IMR-90 (cell line): ENCODE data around the gene PDXK. TPM values are rescaled to one million over a fixed set of nuclear protein-coding genes. Genes with fewer than 3 reads are reported as not detected.

ENCODE experiments used
- ATAC-seq: fragments of 200-7000 bp; cut with Tn5 transposase; 2 replicates; pipeline ENCODE4 v1.9.1; 2020; ENCODE audit warnings: low read depth, mild to moderate bottlenecking, moderate library complexity
- BruUV-seq: library from RNA; stranded (reverse); fragments of 400-500 nt; replicated peaks from 2 replicates; lab custom pipeline; 2021; lab: Mats Ljungman, UMichigan
- CTCF ChIA-PET: fragments of 300-600 bp; formaldehyde crosslinking; extraction: SDS; loops from one replicate; lab custom pipeline; 2021; ENCODE audit warnings: antibody characterized with exemption; lab: Yijun Ruan, JAX
- POLR2A ChIA-PET: fragments of 300-600 bp; sonication (Branson Sonifier 250); formaldehyde crosslinking; loops from one replicate; lab custom pipeline; 2022; ENCODE audit warnings: antibody characterized with exemption; ENCODE audit not compliant: unreplicated experiment; lab: Charles Lee
- DNase-seq: peaks from one replicate; pipeline ENCODE4 v3.0.0; 2013
- H2AFZ ChIP-seq: replicated peaks from 2 replicates; pipeline ENCODE3; 2013; ENCODE audit warnings: low read length, mild to moderate bottlenecking; ENCODE audit not compliant: poor library complexity
- H2AK5ac ChIP-seq: 2 replicates; pipeline ENCODE4 v1.6.1; 2013; ENCODE audit warnings: low read depth, low read length, inconsistent platforms
- H2AK9ac ChIP-seq: replicated peaks from 2 replicates; pipeline ENCODE3; 2013; ENCODE audit warnings: mild to moderate bottlenecking, low read depth, low read length, moderate library complexity; ENCODE audit not compliant: poor library complexity
- H2BK120ac ChIP-seq: 2 replicates; pipeline ENCODE4 v1.6.1; 2013; ENCODE audit warnings: low read depth, low read length, inconsistent platforms
- H2BK15ac ChIP-seq: 3 replicates; pipeline ENCODE4 v1.6.1; 2013; ENCODE audit warnings: low read depth, low read length, inconsistent platforms
- H2BK20ac ChIP-seq: 2 replicates; pipeline ENCODE4 v1.6.1; 2013; ENCODE audit warnings: low read depth, mild to moderate bottlenecking, inconsistent platforms, low read length, moderate library complexity
- H2BK5ac ChIP-seq: 2 replicates; pipeline ENCODE4 v1.6.1; 2013; ENCODE audit warnings: mild to moderate bottlenecking, low read depth, low read length, inconsistent platforms; ENCODE audit not compliant: poor library complexity, severe bottlenecking
- H3K14ac ChIP-seq: replicated peaks from 2 replicates; pipeline ENCODE4 v1.6.1; 2013; ENCODE audit warnings: low read depth, low read length, inconsistent platforms
- H3K18ac ChIP-seq: 2 replicates; pipeline ENCODE4 v1.6.1; 2013; ENCODE audit warnings: low read depth, low read length, control low read depth
- H3K23ac ChIP-seq: 2 replicates; pipeline ENCODE4 v1.6.1; 2013; ENCODE audit warnings: low read depth, low read length, inconsistent platforms
- H3K27ac ChIP-seq: 2 replicates; pipeline ENCODE4 v1.5.1; 2013; ENCODE audit warnings: mild to moderate bottlenecking, control low read depth, low read length; ENCODE audit not compliant: insufficient read depth
- H3K27me3 ChIP-seq: 2 replicates; pipeline ENCODE4 v1.6.1; 2013; ENCODE audit warnings: low read length; ENCODE audit not compliant: control insufficient read depth, insufficient read depth
- H3K36me3 ChIP-seq: 2 replicates; pipeline ENCODE4 v1.6.1; 2013; ENCODE audit warnings: low read length, mixed read lengths; ENCODE audit not compliant: control insufficient read depth, insufficient read depth
- H3K4ac ChIP-seq: 2 replicates; pipeline ENCODE4 v1.6.1; 2013; ENCODE audit warnings: low read depth, low read length, inconsistent platforms
- H3K4me1 ChIP-seq: 2 replicates; pipeline ENCODE4 v1.6.1; 2013; ENCODE audit warnings: low read length, mixed read lengths; ENCODE audit not compliant: control insufficient read depth, insufficient read depth
- H3K4me2 ChIP-seq: 2 replicates; pipeline ENCODE4 v1.6.1; 2013; ENCODE audit warnings: low read depth, mild to moderate bottlenecking, control low read depth, low read length, moderate library complexity
- H3K4me3 ChIP-seq: 2 replicates; pipeline ENCODE4 v1.5.1; 2013; ENCODE audit warnings: low read depth, mild to moderate bottlenecking, control low read depth, low read length, moderate library complexity; ENCODE audit not compliant: insufficient read depth
- H3K56ac ChIP-seq: 2 replicates; pipeline ENCODE4 v1.6.1; 2013; ENCODE audit warnings: low read length, inconsistent platforms; ENCODE audit not compliant: insufficient read depth; ENCODE audit errors: extremely low read depth
- H3K79me1 ChIP-seq, 2 experiments: 2 replicates each; pipeline ENCODE4 v1.6.1; 2013; ENCODE audit warnings: low read length in 2 of 2, inconsistent platforms in 1 of 2, low read depth in 1 of 2
- H3K9ac ChIP-seq: 2 replicates; pipeline ENCODE4 v1.6.1; 2013; ENCODE audit warnings: low read depth, low read length, control low read depth
- H3K9me1 ChIP-seq: 2 replicates; pipeline ENCODE4 v1.6.1; 2013; ENCODE audit warnings: low read length, inconsistent platforms; ENCODE audit not compliant: insufficient read depth
- H3K9me3 ChIP-seq: 2 replicates; pipeline ENCODE4 v1.6.1; 2013; ENCODE audit warnings: low read length; ENCODE audit not compliant: control insufficient read depth, insufficient read depth
- H4K20me1 ChIP-seq: 2 replicates; pipeline ENCODE4 v1.6.1; 2013; ENCODE audit warnings: low read length, inconsistent platforms; ENCODE audit not compliant: insufficient read depth
- H4K5ac ChIP-seq: 2 replicates; pipeline ENCODE4 v1.6.1; 2013; ENCODE audit warnings: mild to moderate bottlenecking, low read depth, low read length, control low read depth
- H4K8ac ChIP-seq, 2 experiments: 2 replicates each; pipeline ENCODE4 v1.6.1; 2013; ENCODE audit warnings: low read depth in 2 of 2, low read length in 2 of 2, control low read depth in 1 of 2, inconsistent platforms in 1 of 2
- H4K91ac ChIP-seq: 2 replicates; pipeline ENCODE4 v1.6.1; 2013; ENCODE audit warnings: low read depth, low read length, inconsistent platforms; ENCODE audit not compliant: insufficient read depth
- CEBPB ChIP-seq: IDR thresholded peaks from 2 replicates; pipeline ENCODE4 v1.6.1; 2012; ENCODE audit warnings: low read depth, low read length, improper control_type of control experiment
- FOS ChIP-seq: fragments of 150-350 bp; IDR thresholded peaks from 2 replicates; pipeline ENCODE4 v1.6.1; 2016; ENCODE audit warnings: low read depth, low read length
- WGBS, 2 experiments: methylation state at CpG; one replicate each; pipeline versions ENCODE4 v1.1.5 to v1.1.7; 2013; ENCODE audit warnings: missing lambda C conversion rate in 2 of 2; ENCODE audit not compliant: insufficient read length in 1 of 2; ENCODE audit errors: extremely low coverage in 2 of 2; 5-methylcytosine and 5-hydroxymethylcytosine counted together
- dilution Hi-C: fragments of 300-500 bp; cut with HindIII; formaldehyde crosslinking; loops from one replicate; pipeline ENCODE4 v1.14.3; 2018; ENCODE audit warnings: low sequenced_read_pairs; ENCODE audit not compliant: unreplicated experiment
- in situ Hi-C: fragments of 300-500 bp; cut with MboI; formaldehyde crosslinking; loops from 3 replicates; pipeline ENCODE4 v1.14.3; 2019; ENCODE audit warnings: low sequenced_read_pairs, inconsistent platforms, mixed read lengths
- intact Hi-C: fragments of 100-400 bp; cut with micrococcal nuclease; formaldehyde crosslinking; loops from 2 replicates; pipeline ENCODE4 v1.10.0; 2022
- polyA plus RNA-seq, 3 experiments: library from polyadenylated mRNA; depleted of rRNA; stranded (reverse); fragments of >200 nt; gene quantifications; 2 replicates each; pipeline ENCODE4 v1.2.3, GENCODE V29; 2012; ENCODE audit warnings: low replicate concordance in 1 of 3
- total RNA-seq: library from RNA; depleted of rRNA; stranded (reverse); fragments of >200 nt; gene quantifications from 2 replicates; pipeline ENCODE4 v1.2.3, GENCODE V29; 2012

PDXK gene
- total and polyA plus RNA-seq, 2 of the 4 experiments (the other 2 are of a cell fraction) = 155 to 312 TPM

- BruUV-seq = no TSS peak
These were observed 15.4 kb downstream of the PDXK start for GRCh38 chr21:43734131-43734927.

More at GRCh38 chr21:43734131-43734927, 15.4 kb downstream of the PDXK start:
- Histone ChIP-seq H2AK5ac (peak overlapping the region; percentile 4; the same call in 1 of the 2 replicates), H2BK5ac (no peak overlapping the region), H3K27ac (no peak overlapping the region), H4K8ac (no peak overlapping the region; a peak in 1 of 4 replicates), H3K79me1 (peaks cover 20 to 94% of the 10 kb centered on the region in 2 experiments), H3K27me3 (no peaks in the 10 kb centered on the region), H3K36me3 (peaks cover 19% of the 10 kb centered on the region), H4K91ac (no peak overlapping the region; the same call in 1 of the 2 replicates), H3K4ac (no peak overlapping the region; the same call in 1 of the 2 replicates), H2BK20ac (no peak overlapping the region), H3K9me1 (peaks cover 15% of the 10 kb centered on the region), H3K56ac (no peak overlapping the region), H4K20me1 (peaks cover 61% of the 10 kb centered on the region), H3K4me2 (peak overlapping the region; percentile 14; the same call in 1 of the 2 replicates), H4K5ac (no peak overlapping the region), H2AFZ (peak overlapping the region; percentile 69), H2BK15ac (no peak overlapping the region), H3K4me1 (peaks cover 23% of the 10 kb centered on the region), H2BK120ac (no peak overlapping the region), H3K9me3 (no peaks in the 10 kb centered on the region), H3K9ac (no peak overlapping the region), H3K14ac (no peak overlapping the region), H3K18ac (no peak overlapping the region), H3K23ac (no peak overlapping the region), H3K4me3 (no peak overlapping the region), H2AK9ac (peak overlapping the region; percentile 88)
- ATAC-seq = no peak
- DNase-seq = no peak
- ChIA-PET POLR2A (no interaction called here), CTCF (no interaction called here)
- in situ Hi-C loops (no loop called here), dilution Hi-C loops (no loop called here), intact Hi-C loops (loop anchor here (1.0 kb wide), 1 partner anchor 42 kb away; the partner anchor contains the start of gene CSTB)
- no peak for TF ChIP-seq FOS
- TF ChIP-seq CEBPB = peak; percentile 56; the same call in 1 of the 2 replicates
- WGBS, 2 experiments = no CpG with 5 or more reads among the region's 25 CpGs
